Measurements from ENCODE around the gene ADAMTSL3. TPM values are rescaled to one million over a fixed set of nuclear protein-coding genes. Genes with fewer than 3 reads are reported as not detected.

The ADAMTSL3 gene
- total and polyA plus RNA-seq, 2 of the 4 experiments (the other 2 are of a cell fraction) = under 0.01 to 0.02 TPM

- Histone ChIP-seq H2BK20ac (ENCODE audit: low read depth, low read length) (peak overlapping the region; percentile 90), H3K23ac (ENCODE audit: low read depth, low read length) (no peak overlapping the region), H3K36me3 (ENCODE audit: control insufficient read depth, insufficient read depth, low read length) (no peaks in the 10 kb centered on the region), H3K27me3 (ENCODE audit: control insufficient read depth, insufficient read depth, low read length) (no peaks in the 10 kb centered on the region), H4K20me1 (ENCODE audit: insufficient read depth, low read length) (no peaks in the 10 kb centered on the region), H4K91ac (ENCODE audit: insufficient read depth, low read depth, low read length) (peak overlapping the region; percentile 17; the same call in 1 of the 2 replicates), H3K9me1 (ENCODE audit: insufficient read depth, low read length) (peaks cover 5% of the 10 kb centered on the region; the same call in 1 of the 2 replicates), H4K8ac (ENCODE audit: low read depth in 2 of 2, low read length in 2 of 2) (peak overlapping the region; percentile 43 to 66; a peak in 3 of 4 replicates), H2BK5ac (ENCODE audit: low read depth, low read length, poor library complexity, severe bottlenecking) (peak overlapping the region; percentile 77), H3K18ac (ENCODE audit: low read depth, low read length) (peak overlapping the region; percentile 13; the same call in 1 of the 2 replicates), H2AFZ (replicated peaks; ENCODE audit: low read length, poor library complexity) (no peak overlapping the region), H3K4me3 (ENCODE audit: insufficient read depth, low read depth, low read length) (no peak overlapping the region), H2AK5ac (ENCODE audit: low read depth, low read length) (peak overlapping the region; percentile 91), H4K5ac (ENCODE audit: low read depth, low read length) (no peak overlapping the region), H3K4ac (ENCODE audit: low read depth, low read length) (peak overlapping the region; percentile 68; the same call in 1 of the 2 replicates), H3K9ac (ENCODE audit: low read depth, low read length) (no peak overlapping the region), H3K56ac (ENCODE audit: extremely low read depth, insufficient read depth, low read length) (no peak overlapping the region), H2AK9ac (replicated peaks; ENCODE audit: low read depth, low read length, poor library complexity) (no peak overlapping the region), H3K4me2 (ENCODE audit: low read depth, low read length) (peak overlapping the region; percentile 32; the same call in 1 of the 2 replicates), H3K79me1 (ENCODE audit: low read depth in 1 of 2, low read length in 2 of 2) (no peaks in the 10 kb centered on the region), H2BK120ac (ENCODE audit: low read depth, low read length) (peak overlapping the region; percentile 83), H2BK15ac (ENCODE audit: low read depth, low read length) (peak overlapping the region; percentile 84), H3K4me1 (ENCODE audit: control insufficient read depth, insufficient read depth, low read length) (peaks cover 24% of the 10 kb centered on the region), H3K9me3 (ENCODE audit: control insufficient read depth, insufficient read depth, low read length) (no peaks in the 10 kb centered on the region), H3K14ac (replicated peaks; ENCODE audit: low read depth, low read length) (peak overlapping the region; percentile 67; the same call in 1 of the 2 replicates), H3K27ac (ENCODE audit: insufficient read depth, low read length) (peak overlapping the region; percentile 2; the same call in 1 of the 2 replicates)
- intact Hi-C loops (cut with micrococcal nuclease) = loop anchor here (10.0 kb wide), 1 partner anchor 644 kb away; the partner anchor contains the start of gene HDGFL3
- BruUV-seq (replicated peaks) = no TSS peak
- POLR2A ChIA-PET (ENCODE audit: unreplicated experiment) = no interaction called here
- dilution Hi-C loops (cut with HindIII; ENCODE audit: low sequenced_read_pairs, unreplicated experiment) = no loop called here
- WGBS, 2 experiments (ENCODE audit: extremely low coverage in 2 of 2, insufficient read length in 1 of 2) = no CpG with 5 or more reads among the region's 2 CpGs
- CTCF ChIA-PET = no interaction called here
- ATAC-seq (ENCODE audit: low read depth) (peak; percentile 69), DNase-seq (peak; percentile 97)
- in situ Hi-C loops (cut with MboI; ENCODE audit: low sequenced_read_pairs) = no loop called here
- TF ChIP-seq USF2 (IDR thresholded peaks at IDR 0.05; ENCODE audit: low read depth, low read length) (no peak), BHLHE40 (IDR thresholded peaks at IDR 0.05; ENCODE audit: low read depth, low read length) (no peak), FOS (IDR thresholded peaks at IDR 0.05; ENCODE audit: low read depth, low read length) (peak; percentile 40; the same call in 1 of the 2 replicates), MAZ (IDR thresholded peaks at IDR 0.05; ENCODE audit: borderline replicate concordance, low read depth, low read length) (no peak), SMC3 (IDR thresholded peaks at IDR 0.05; ENCODE audit: low read depth, low read length) (no peak), NFE2L2 (IDR thresholded peaks at IDR 0.05; ENCODE audit: low read depth, low read length) (no peak), RCOR1 (IDR thresholded peaks at IDR 0.05; ENCODE audit: insufficient replicate concordance, low read length) (peak; percentile 45), CTCF (conservative IDR thresholded peaks at IDR 0.05; ENCODE audit: low read depth, low read length) (no peak), ELK1 (IDR thresholded peaks at IDR 0.05; ENCODE audit: borderline replicate concordance, low read depth, low read length) (no peak), POLR2A (IDR thresholded peaks at IDR 0.05; ENCODE audit: low read depth, low read length) (no peak), RAD21 (IDR thresholded peaks at IDR 0.05; ENCODE audit: low read length) (no peak), MAFK (IDR thresholded peaks at IDR 0.05; ENCODE audit: low read depth, low read length) (no peak), RFX5 (IDR thresholded peaks at IDR 0.05; ENCODE audit: low read depth, low read length) (no peak), MXI1 (IDR thresholded peaks at IDR 0.05; ENCODE audit: borderline replicate concordance, low read depth, low read length) (no peak)
Observed at GRCh38 chr15:83848315-83849050, 194.6 kb downstream of the ADAMTSL3 start.
